Osteocyte (in vitro differentiated cells): ENCODE measurements around the gene UBE2E1. TPM values are rescaled to one million over a fixed set of nuclear protein-coding genes. Genes with fewer than 3 reads are reported as not detected.
A peak's percentile ranks its signal among the peaks of the same experiment; 100 is the strongest.

Experiments
- DNase-seq: peaks from one replicate; pipeline ENCODE4 v3.0.0; 2021; ENCODE audit warnings: mixed read lengths; ENCODE audit not compliant: unreplicated experiment; ENCODE audit errors: extremely low spot score
- H3K27ac Mint-ChIP-seq: one replicate; pipeline ENCODE4 v1.8.0; 2021; ENCODE audit warnings: mild to moderate bottlenecking, mixed read lengths; ENCODE audit not compliant: unreplicated experiment
- H3K27me3 Mint-ChIP-seq: one replicate; pipeline ENCODE4 v1.8.0; 2021; ENCODE audit warnings: mixed read lengths; ENCODE audit not compliant: unreplicated experiment
- H3K36me3 Mint-ChIP-seq: one replicate; pipeline ENCODE4 v1.8.0; 2021; ENCODE audit warnings: mixed read lengths; ENCODE audit not compliant: unreplicated experiment
- H3K4me1 Mint-ChIP-seq: one replicate; pipeline ENCODE4 v1.8.0; 2021; ENCODE audit warnings: mixed read lengths; ENCODE audit not compliant: unreplicated experiment
- H3K4me3 Mint-ChIP-seq: one replicate; pipeline ENCODE4 v1.8.0; 2021; ENCODE audit warnings: mild to moderate bottlenecking, moderate library complexity, mixed read lengths; ENCODE audit not compliant: unreplicated experiment
- H3K9me3 Mint-ChIP-seq: one replicate; pipeline ENCODE4 v1.8.0; 2021; ENCODE audit warnings: mixed read lengths; ENCODE audit not compliant: unreplicated experiment
- total RNA-seq: library from RNA; stranded (reverse); gene quantifications from 2 replicates; pipeline ENCODE4 v1.2.1, GENCODE V29; 2021
- TF ChIP-seq, protein P1 (sequence below): fragments of 200-600 bp; sonication (generic); IDR thresholded peaks from 2 replicates; pipeline ENCODE4 v1.5.0; 2021; ENCODE audit warnings: antibody characterized with exemption, mild to moderate bottlenecking, moderate library complexity

Gene UBE2E1
- total RNA-seq, 1 donor from 2014 or later, result 98.5 TPM

DNA sequence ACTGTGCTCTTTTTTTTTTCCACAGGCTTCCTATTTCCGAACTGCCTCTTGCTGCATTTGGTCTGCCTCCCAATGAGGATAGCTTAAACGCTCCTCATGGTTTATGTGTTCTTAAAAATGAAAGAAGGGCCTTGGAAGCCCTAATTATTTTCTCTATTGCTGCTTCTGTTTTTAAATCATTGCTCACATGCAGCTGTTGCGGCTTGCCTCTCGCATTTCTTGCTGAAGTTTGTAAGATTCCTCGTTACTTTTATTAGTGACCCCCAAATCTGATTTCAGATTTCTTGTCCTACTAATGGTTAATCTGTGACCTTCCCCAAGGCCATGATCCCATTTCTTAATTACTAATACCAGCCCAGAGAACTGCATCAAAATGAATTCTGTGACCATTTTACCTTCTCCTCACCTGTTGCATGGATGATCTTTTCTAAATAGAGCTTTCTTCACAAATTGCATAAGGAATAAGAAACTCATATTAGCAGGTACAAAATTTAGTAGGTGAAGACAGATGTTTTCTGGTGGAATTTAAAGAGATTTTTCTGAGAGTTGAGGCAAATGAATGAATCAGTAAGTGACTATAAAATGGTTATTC is 1.8 kb downstream of the UBE2E1 start:
- Mint-ChIP-seq H3K4me1 (peaks cover 51% of the 10 kb centered on the region), H3K9me3 (no peaks in the 10 kb centered on the region), H3K27me3 (peaks cover 3% of the 10 kb centered on the region), H3K27ac (peak overlapping the region; percentile 91), H3K4me3 (peak overlapping the region; percentile 94), H3K36me3 (peaks cover 17% of the 10 kb centered on the region)
- DNase-seq, result no peak
- TF ChIP-seq, protein P1, sequence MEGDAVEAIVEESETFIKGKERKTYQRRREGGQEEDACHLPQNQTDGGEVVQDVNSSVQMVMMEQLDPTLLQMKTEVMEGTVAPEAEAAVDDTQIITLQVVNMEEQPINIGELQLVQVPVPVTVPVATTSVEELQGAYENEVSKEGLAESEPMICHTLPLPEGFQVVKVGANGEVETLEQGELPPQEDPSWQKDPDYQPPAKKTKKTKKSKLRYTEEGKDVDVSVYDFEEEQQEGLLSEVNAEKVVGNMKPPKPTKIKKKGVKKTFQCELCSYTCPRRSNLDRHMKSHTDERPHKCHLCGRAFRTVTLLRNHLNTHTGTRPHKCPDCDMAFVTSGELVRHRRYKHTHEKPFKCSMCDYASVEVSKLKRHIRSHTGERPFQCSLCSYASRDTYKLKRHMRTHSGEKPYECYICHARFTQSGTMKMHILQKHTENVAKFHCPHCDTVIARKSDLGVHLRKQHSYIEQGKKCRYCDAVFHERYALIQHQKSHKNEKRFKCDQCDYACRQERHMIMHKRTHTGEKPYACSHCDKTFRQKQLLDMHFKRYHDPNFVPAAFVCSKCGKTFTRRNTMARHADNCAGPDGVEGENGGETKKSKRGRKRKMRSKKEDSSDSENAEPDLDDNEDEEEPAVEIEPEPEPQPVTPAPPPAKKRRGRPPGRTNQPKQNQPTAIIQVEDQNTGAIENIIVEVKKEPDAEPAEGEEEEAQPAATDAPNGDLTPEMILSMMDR, result no peak

DNA sequence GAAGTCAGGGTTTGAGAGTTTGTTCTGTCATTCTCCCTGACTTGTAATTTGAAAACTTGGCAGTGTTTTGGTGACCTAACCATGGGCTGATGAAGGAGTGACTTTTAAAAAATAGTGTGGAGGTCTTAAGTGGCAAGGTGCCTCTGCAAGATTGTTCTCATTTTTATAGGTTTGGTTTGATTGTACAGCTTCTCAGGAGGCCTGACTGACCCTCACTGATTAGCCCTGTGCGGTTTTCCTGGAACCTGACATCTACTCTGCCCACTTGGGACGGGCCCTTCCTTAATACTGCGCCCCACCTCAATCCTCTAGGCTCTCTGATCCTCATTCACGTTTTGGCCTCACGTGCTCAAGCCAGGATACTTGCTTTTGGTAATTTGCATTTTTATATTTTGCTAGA is 2.8 kb downstream of the UBE2E1 start:
- Mint-ChIP-seq H3K27me3 (peaks cover 3% of the 10 kb centered on the region), H3K36me3 (peaks cover 25% of the 10 kb centered on the region), H3K4me3 (peak overlapping the region; percentile 40), H3K4me1 (peaks cover 54% of the 10 kb centered on the region), H3K27ac (peak overlapping the region; percentile 40), H3K9me3 (no peaks in the 10 kb centered on the region)
- DNase-seq, result no peak
- TF ChIP-seq, protein P1, result no peak

DNA sequence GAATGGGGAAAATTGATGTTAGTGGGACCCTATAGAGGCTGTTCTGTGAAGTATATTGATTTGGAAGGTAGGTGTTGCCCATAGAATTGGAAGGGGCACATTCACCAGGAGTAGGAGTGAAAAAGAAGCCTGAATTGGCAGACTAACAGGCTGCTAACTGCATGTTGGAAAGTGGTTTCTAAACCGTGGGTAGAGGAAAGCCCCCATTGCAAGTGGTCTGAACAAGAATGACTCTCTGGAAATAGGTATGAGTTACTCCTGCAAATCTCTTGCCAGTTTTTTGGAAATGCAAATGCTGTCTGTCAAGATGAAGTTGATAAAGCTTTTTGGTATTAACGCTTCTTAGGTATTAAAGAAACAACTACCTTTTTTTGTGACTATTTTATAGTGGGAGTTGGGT is 3.5 kb downstream of the UBE2E1 start:
- TF ChIP-seq, protein P1, result no peak
- peak overlapping the region; percentile 91 for H3K27ac Mint-ChIP-seq
- no peak for DNase-seq
- H3K4me1 Mint-ChIP-seq, result peaks cover 54% of the 10 kb centered on the region
- peaks cover 25% of the 10 kb centered on the region for H3K36me3 Mint-ChIP-seq
- peaks cover 3% of the 10 kb centered on the region for H3K27me3 Mint-ChIP-seq
- H3K4me3 Mint-ChIP-seq, result peak overlapping the region; percentile 89
- H3K9me3 Mint-ChIP-seq, result no peaks in the 10 kb centered on the region

DNA sequence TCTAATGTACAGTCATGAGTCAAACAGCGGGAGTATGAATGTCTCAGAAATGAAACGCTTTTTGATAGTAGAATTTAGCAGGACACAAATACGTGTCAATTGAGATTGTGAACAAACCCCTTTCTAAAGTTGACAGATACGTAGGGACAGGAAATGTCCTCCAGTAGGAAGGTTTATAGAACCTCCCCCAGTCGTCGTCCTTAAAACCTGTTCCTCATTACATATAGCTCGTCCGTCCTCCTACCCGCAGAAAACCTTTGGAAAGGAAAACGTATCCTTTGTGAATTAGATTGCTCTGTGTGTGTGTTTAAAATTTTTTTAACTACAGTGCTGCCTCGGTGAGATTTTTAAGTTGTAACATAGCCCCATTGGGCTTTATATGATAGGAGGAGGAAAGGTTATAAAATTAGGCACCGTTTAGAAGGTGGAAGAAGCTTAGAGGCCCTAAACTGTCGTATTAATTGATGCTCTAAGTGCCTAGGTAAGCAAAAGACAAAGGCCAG is 4.1 kb downstream of the UBE2E1 start:
- H3K4me3 Mint-ChIP-seq, result peak overlapping the region; percentile 89
- TF ChIP-seq, protein P1, result no peak
- H3K27me3 Mint-ChIP-seq, result peaks cover 3% of the 10 kb centered on the region
- peak overlapping the region; percentile 91 for H3K27ac Mint-ChIP-seq
- H3K36me3 Mint-ChIP-seq, result peaks cover 25% of the 10 kb centered on the region
- no peak for DNase-seq
- no peaks in the 10 kb centered on the region for H3K9me3 Mint-ChIP-seq
- H3K4me1 Mint-ChIP-seq, result peaks cover 54% of the 10 kb centered on the region

DNA sequence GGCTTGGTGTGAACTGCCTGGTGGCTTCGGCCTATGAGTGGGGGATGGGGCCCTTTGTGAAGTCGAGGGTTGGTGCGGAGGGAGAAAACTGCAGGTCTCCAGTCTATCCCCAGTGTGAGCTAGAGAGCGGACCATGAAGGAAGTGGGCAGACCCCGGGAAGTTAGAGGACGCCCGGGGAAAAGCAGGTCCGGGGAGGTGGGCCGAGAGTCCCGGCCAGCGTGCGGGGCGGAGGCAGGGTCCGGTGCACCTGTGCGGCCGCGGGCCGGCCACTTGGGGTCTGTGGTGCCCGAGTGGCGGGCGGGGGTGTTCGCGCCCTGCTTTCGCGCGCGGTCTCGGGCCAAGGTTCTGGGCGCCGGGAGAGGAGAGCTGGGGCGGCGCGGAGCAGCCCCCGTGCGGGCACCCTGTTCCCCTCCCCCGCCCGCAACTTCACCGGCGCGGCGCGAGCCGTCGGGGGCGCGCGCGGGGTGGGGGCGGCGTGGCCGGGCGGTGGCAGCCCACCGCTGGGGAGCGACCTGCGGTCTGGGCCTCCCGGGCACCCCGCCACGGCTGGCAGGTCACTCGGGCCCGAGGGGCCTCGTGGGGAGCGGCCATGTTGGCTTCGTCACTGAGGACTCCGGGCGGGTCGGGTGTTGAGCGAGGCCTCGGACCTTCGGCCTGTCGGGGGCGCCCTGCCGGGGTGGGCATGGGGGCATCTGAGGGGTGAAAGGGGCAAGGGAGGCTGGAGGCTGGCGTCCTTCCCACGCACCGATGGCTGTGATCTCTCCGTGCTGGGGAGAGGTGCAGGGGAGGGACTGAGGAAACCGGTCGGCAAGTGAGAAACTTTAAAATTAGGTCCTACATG is 4.8 kb downstream of the UBE2E1 start:
- TF ChIP-seq, protein P1, result no peak
- H3K36me3 Mint-ChIP-seq, result peaks cover 27% of the 10 kb centered on the region
- H3K4me1 Mint-ChIP-seq, result peaks cover 50% of the 10 kb centered on the region

More for the DNA sequence above, 4.8 kb downstream of the UBE2E1 start:
- peak; percentile 85 for DNase-seq
- no peaks in the 10 kb centered on the region for H3K27me3 Mint-ChIP-seq
- H3K9me3 Mint-ChIP-seq, result no peaks in the 10 kb centered on the region
- H3K27ac Mint-ChIP-seq, result peak overlapping the region; percentile 91
- H3K4me3 Mint-ChIP-seq, result peak overlapping the region; percentile 89
